HepG2 (cell line): Measurements from ENCODE around the gene C9orf78. TPM values are rescaled to one million over a fixed set of nuclear protein-coding genes. Genes with fewer than 3 reads are reported as not detected.

Experiments
- ARNT2 ChIP-seq: sonication (generic); formaldehyde crosslinking; IDR thresholded peaks from 2 replicates; pipeline ENCODE4 v1.8.0; 2022; ENCODE audit warnings: mild to moderate bottlenecking, low read depth, missing genetic modification reagents, moderate library complexity
- ATF7 ChIP-seq, 2 experiments: fragments of 450-650 bp in 1 of 2; sonication (generic) in 1 of 2; formaldehyde crosslinking in 1 of 2; IDR thresholded peaks; 2 replicates each; pipeline versions ENCODE4 v1.4.0 to v1.6.1; 2016 to 2020; ENCODE audit warnings: antibody characterized with exemption in 1 of 2, mild to moderate bottlenecking in 1 of 2, missing genetic modification reagents in 1 of 2
- ATM ChIP-seq: fragments of 450-650 bp; IDR thresholded peaks from 2 replicates; pipeline ENCODE4 v1.7.1; 2017; ENCODE audit warnings: mild to moderate bottlenecking, borderline replicate concordance
- BCL3 ChIP-seq: sonication (generic); formaldehyde crosslinking; IDR thresholded peaks from 2 replicates; pipeline ENCODE4 v1.5.1; 2020; ENCODE audit warnings: mild to moderate bottlenecking, missing genetic modification reagents, moderate library complexity
- CREM ChIP-seq, 2 experiments: sonication (generic) in 1 of 2; formaldehyde crosslinking in 1 of 2; IDR thresholded peaks; 2 replicates each; pipeline versions ENCODE4 v1.4.0 to v1.6.1; 2016 to 2020; ENCODE audit warnings: antibody characterized with exemption in 1 of 2, mild to moderate bottlenecking in 1 of 2, missing genetic modification reagents in 1 of 2
- FOXO1 ChIP-seq: sonication (generic); formaldehyde crosslinking; IDR thresholded peaks from 2 replicates; pipeline ENCODE4 v1.4.0; 2020; ENCODE audit warnings: missing genetic modification reagents
- MED1 ChIP-seq: sonication (generic); formaldehyde crosslinking; IDR thresholded peaks from 2 replicates; pipeline ENCODE4 v1.4.0; 2020; ENCODE audit warnings: missing genetic modification reagents
- PITX1 ChIP-seq: sonication (generic); formaldehyde crosslinking; IDR thresholded peaks from 2 replicates; pipeline ENCODE4 v1.5.1; 2020; ENCODE audit warnings: mild to moderate bottlenecking, missing genetic modification reagents
- PRDM15 ChIP-seq: sonication (generic); formaldehyde crosslinking; IDR thresholded peaks from 2 replicates; pipeline ENCODE4 v1.4.0; 2020; ENCODE audit warnings: missing genetic modification reagents
- REST ChIP-seq, 2 experiments: IDR thresholded peaks; 2 replicates each; pipeline ENCODE4 v1.6.1; 2011 to 2012; ENCODE audit warnings: low read length in 2 of 2, borderline replicate concordance in 1 of 2, low read depth in 1 of 2, mild to moderate bottlenecking in 1 of 2, moderate library complexity in 1 of 2
- SNAI1 ChIP-seq: sonication (generic); formaldehyde crosslinking; IDR thresholded peaks from 2 replicates; pipeline ENCODE4 v1.5.0; 2020; ENCODE audit warnings: mild to moderate bottlenecking, missing genetic modification reagents, borderline replicate concordance
- THAP11 ChIP-seq: IDR thresholded peaks from 2 replicates; pipeline ENCODE4 v1.6.1; 2016; ENCODE audit warnings: missing biosample characterization, missing genetic modification reagents
- XRCC5 ChIP-seq: fragments of 200-400 bp; formaldehyde crosslinking; optimal IDR thresholded peaks from 2 replicates; pipeline ENCODE3; 2017; ENCODE audit warnings: mild to moderate bottlenecking, low read length
- ZBTB44 ChIP-seq: sonication (generic); formaldehyde crosslinking; IDR thresholded peaks from 2 replicates; pipeline ENCODE4 v1.4.0; 2020; ENCODE audit warnings: missing genetic modification reagents
- ZBTB7A ChIP-seq: sonication (generic); formaldehyde crosslinking; IDR thresholded peaks from 2 replicates; pipeline ENCODE4 v1.8.0; 2022; ENCODE audit warnings: mild to moderate bottlenecking, missing genetic modification reagents
- ZNF296 ChIP-seq: sonication (generic); formaldehyde crosslinking; conservative IDR thresholded peaks from 2 replicates; pipeline ENCODE4 v1.5.0; 2020; ENCODE audit warnings: mild to moderate bottlenecking, missing genetic modification reagents
- ZNF326 ChIP-seq: sonication (generic); formaldehyde crosslinking; IDR thresholded peaks from 2 replicates; pipeline ENCODE4 v1.4.0; 2020; ENCODE audit warnings: missing genetic modification reagents, borderline replicate concordance
- ZNF550 ChIP-seq: sonication (generic); formaldehyde crosslinking; IDR thresholded peaks from 2 replicates; pipeline ENCODE4 v1.4.0; 2020; ENCODE audit warnings: mild to moderate bottlenecking, missing genetic modification reagents, borderline replicate concordance
- ZNF780A ChIP-seq: sonication (generic); formaldehyde crosslinking; IDR thresholded peaks from 2 replicates; pipeline ENCODE4 v1.8.0; 2022; ENCODE audit warnings: mild to moderate bottlenecking, missing genetic modification reagents, moderate library complexity
- polyA plus RNA-seq, 8 experiments: library from polyadenylated mRNA; depleted of rRNA in 3 of 8; stranded (reverse) in 7 of 8; unstranded in 1 of 8; fragments of >200 nt; fragmentation: Illumina TruSeq in 4 of 8; extraction: Trizol in 4 of 8; gene quantifications; 2 replicates each; pipeline versions ENCODE4 v1.2.1 to v1.2.3, GENCODE V29; 2011 to 2016; ENCODE audit warnings: low read depth in 4 of 8, missing spikeins in 1 of 8, mixed read lengths in 1 of 8; ENCODE audit not compliant: insufficient read depth in 1 of 8
- total RNA-seq, 5 experiments: library from RNA; depleted of rRNA; stranded (reverse); fragments of >200 nt; fragmentation: Illumina TruSeq; extraction: Trizol; gene quantifications; 2 replicates each; pipeline ENCODE4 v1.2.3, GENCODE V29; 2016; ENCODE audit warnings: low read depth in 1 of 5

C9orf78 gene
- total and polyA plus RNA-seq, 2 of the 13 experiments (the other 11 are each of a cell fraction or from before 2014, with no cell fraction given), result 18.4 to 35.5 TPM

- no peak for TF ChIP-seq REST (IDR thresholded peaks at IDR 0.05; ENCODE audit: borderline replicate concordance in 1 of 2, low read depth in 1 of 2, low read length in 2 of 2)
- TF ChIP-seq FOXO1 (CRISPR knock-in tag), result peak; percentile 79
- TF ChIP-seq XRCC5, result peak; percentile 41
- no peak for TF ChIP-seq ZNF326 (CRISPR knock-in tag)
- TF ChIP-seq ZNF780A (CRISPR knock-in tag), result no peak
- peak; percentile 82 for TF ChIP-seq MED1 (CRISPR knock-in tag)
- TF ChIP-seq PITX1 (CRISPR knock-in tag), result 0 out of 2 replicates have a peak, but pooled peaks have one; percentile 27
- peak; percentile 94 for TF ChIP-seq THAP11 (CRISPR knock-in tag)
- TF ChIP-seq BCL3, result no peak; the same call in 1 of the 2 replicates
- no peak for TF ChIP-seq ZNF550
- TF ChIP-seq ATM, result no peak
- no peak for TF ChIP-seq PRDM15
- TF ChIP-seq SNAI1 (CRISPR knock-in tag), result no peak
- peak; percentile 85 for TF ChIP-seq CREM (IDR thresholded peaks at IDR 0.05)
- no peak for TF ChIP-seq CREM (CRISPR knock-in tag; IDR thresholded peaks at IDR 0.05)
- no peak for TF ChIP-seq ZNF296 (CRISPR knock-in tag)
- peak; percentile 75; the same call in 1 of the 2 replicates for TF ChIP-seq ARNT2 (CRISPR knock-in tag)
- no peak for TF ChIP-seq ATF7 (IDR thresholded peaks at IDR 0.05)
- no peak for TF ChIP-seq ATF7 (CRISPR knock-in tag; IDR thresholded peaks at IDR 0.05)
- TF ChIP-seq ZBTB44 (CRISPR knock-in tag), result no peak
- TF ChIP-seq ZBTB7A (CRISPR knock-in tag), result 0 out of 2 replicates have a peak, but pooled peaks have one; percentile 38
Measured at GRCh38 chr9:129823935-129824601, 11.0 kb downstream of the C9orf78 start, which contains the start of gene TOR1A (continued).
